HEK293 (cell line): ENCODE data around the gene DNASE2.
A peak's percentile ranks its signal among the peaks of the same experiment; 100 is the strongest.

Source experiments
- CTCF ChIP-seq: fragments of 450-650 bp; formaldehyde crosslinking; IDR thresholded peaks from 2 replicates; pipeline ENCODE4 v1.5.1; 2016; ENCODE audit warnings: missing biosample characterization, missing genetic modification characterization
- GFI1B ChIP-seq: fragments of 450-650 bp; formaldehyde crosslinking; IDR thresholded peaks from 2 replicates; pipeline ENCODE4 v1.5.1; 2016; ENCODE audit warnings: missing biosample characterization, missing genetic modification characterization
- PRDM1 ChIP-seq: fragments of 450-650 bp; formaldehyde crosslinking; IDR thresholded peaks from 2 replicates; pipeline ENCODE4; 2016; ENCODE audit warnings: missing biosample characterization, missing genetic modification characterization
- REST ChIP-seq: fragments of 450-650 bp; formaldehyde crosslinking; IDR thresholded peaks from 2 replicates; pipeline ENCODE4 v1.5.1; 2016; ENCODE audit warnings: missing biosample characterization, missing genetic modification characterization
- YY2 ChIP-seq: fragments of 450-650 bp; formaldehyde crosslinking; IDR thresholded peaks from 2 replicates; pipeline ENCODE4 v1.5.1; 2016; ENCODE audit warnings: missing biosample characterization, missing genetic modification characterization
- ZBTB11 ChIP-seq: fragments of 450-650 bp; formaldehyde crosslinking; conservative IDR thresholded peaks from 2 replicates; pipeline ENCODE4 v1.5.1; 2016; ENCODE audit warnings: low read depth, missing biosample characterization, missing genetic modification characterization
- ZBTB26 ChIP-seq: fragments of 450-650 bp; formaldehyde crosslinking; optimal IDR thresholded peaks from 2 replicates; pipeline ENCODE3; 2016; ENCODE audit warnings: missing biosample characterization, mild to moderate bottlenecking, missing genetic modification characterization
- ZBTB7A ChIP-seq: fragments of 450-650 bp; formaldehyde crosslinking; IDR thresholded peaks from 2 replicates; pipeline ENCODE4 v1.5.1; 2016; ENCODE audit warnings: low read depth, missing biosample characterization, missing genetic modification characterization
- ZNF16 ChIP-seq: fragments of 450-650 bp; formaldehyde crosslinking; IDR thresholded peaks from 2 replicates; pipeline ENCODE4 v1.5.1; 2016; ENCODE audit warnings: low read depth, missing biosample characterization, missing genetic modification characterization
- ZNF202 ChIP-seq: fragments of 450-650 bp; formaldehyde crosslinking; IDR thresholded peaks from 2 replicates; pipeline ENCODE4 v1.5.1; 2016; ENCODE audit warnings: missing biosample characterization, missing genetic modification characterization, borderline replicate concordance
- ZNF449 ChIP-seq: fragments of 450-650 bp; formaldehyde crosslinking; IDR thresholded peaks from 2 replicates; pipeline ENCODE4 v1.5.1; 2017; ENCODE audit warnings: missing biosample characterization, mild to moderate bottlenecking, missing genetic modification characterization, moderate library complexity
- ZNF501 ChIP-seq: fragments of 450-650 bp; formaldehyde crosslinking; IDR thresholded peaks from 2 replicates; pipeline ENCODE4 v1.5.1; 2016; ENCODE audit warnings: missing biosample characterization, missing genetic modification characterization
- ZNF514 ChIP-seq: fragments of 450-650 bp; formaldehyde crosslinking; IDR thresholded peaks from 2 replicates; pipeline ENCODE4 v1.5.1; 2016; ENCODE audit warnings: missing biosample characterization, missing genetic modification characterization
- ZNF623 ChIP-seq: fragments of 450-650 bp; formaldehyde crosslinking; IDR thresholded peaks from 2 replicates; pipeline ENCODE4 v1.5.1; 2016; ENCODE audit warnings: missing biosample characterization, missing genetic modification characterization
- ZNF747 ChIP-seq: fragments of 450-650 bp; formaldehyde crosslinking; IDR thresholded peaks from 2 replicates; pipeline ENCODE4 v1.5.1; 2016; ENCODE audit warnings: missing biosample characterization, missing genetic modification characterization
- ZNF777 ChIP-seq: fragments of 450-650 bp; formaldehyde crosslinking; IDR thresholded peaks from 2 replicates; pipeline ENCODE4 v1.5.1; 2017; ENCODE audit warnings: missing biosample characterization, missing genetic modification characterization, borderline replicate concordance

Gene DNASE2

GRCh38 chr19:12867120-12868099 lies 13.8 kb downstream of the DNASE2 start (continued):
- TF ChIP-seq ZNF16 (tag by site-specific recombination) (no peak), ZNF501 (tag by site-specific recombination) (no peak), ZNF449 (tag by site-specific recombination) (peak; percentile 26; the same call in 1 of the 2 replicates), YY2 (tag by site-specific recombination) (peak; percentile 51; the same call in 1 of the 2 replicates), CTCF (tag by site-specific recombination) (peak; percentile 56; the same call in 1 of the 2 replicates), ZBTB11 (tag by site-specific recombination) (peak; percentile 42; the same call in 1 of the 2 replicates), ZNF777 (tag by site-specific recombination) (no peak), GFI1B (no peak), REST (no peak), ZNF747 (tag by site-specific recombination) (no peak), ZNF623 (tag by site-specific recombination) (no peak), ZBTB26 (peak; percentile 17), ZNF514 (tag by site-specific recombination) (no peak), ZBTB7A (tag by site-specific recombination) (no peak), PRDM1 (tag by site-specific recombination) (no peak), ZNF202 (tag by site-specific recombination) (no peak)
